Upper lobe of left lung (tissue), 6 donors: ENCODE measurements around the gene AJUBA. TPM values are rescaled to one million over a fixed set of nuclear protein-coding genes. Genes with fewer than 3 reads are reported as not detected.
A peak's percentile ranks its signal among the peaks of the same experiment; 100 is the strongest.

Source experiments
- ATAC-seq, 2 donors: fragments of 200-7000 bp; cut with Tn5 transposase; one replicate each; pipeline ENCODE4 v1.9.1; 2022; ENCODE audit warnings: mild to moderate bottlenecking in 2 of 2, moderate library complexity in 2 of 2; ENCODE audit not compliant: low FRiP score in 2 of 2
- DNase-seq, 2 donors: peaks; one replicate each; pipeline ENCODE4 v3.0.0-alpha.2; 2019 to 2020
- H3K27ac ChIP-seq, 4 donors: fragments of 200-600 bp; sonication (generic); one replicate each; pipeline ENCODE4 v1.5.1; 2016 to 2019
- H3K27me3 ChIP-seq, 4 donors: fragments of 200-600 bp; sonication (generic); one replicate each; pipeline ENCODE4 v1.5.1; 2017 to 2019
- H3K36me3 ChIP-seq, 4 donors: fragments of 200-600 bp; sonication (generic); one replicate each; pipeline ENCODE4 v1.5.1; 2016 to 2019
- H3K4me1 ChIP-seq, 4 donors: fragments of 200-600 bp; sonication (generic); one replicate each; pipeline ENCODE4 v1.5.1; 2018 to 2019
- H3K4me3 ChIP-seq, 4 donors: fragments of 200-600 bp; sonication (generic); one replicate each; pipeline ENCODE4 v1.5.1; 2017 to 2019; ENCODE audit warnings: mild to moderate bottlenecking in 2 of 4, moderate library complexity in 1 of 4
- H3K9me3 ChIP-seq, 4 donors: fragments of 200-600 bp; sonication (generic); one replicate each; pipeline ENCODE4 v1.5.1; 2018 to 2019
- CTCF ChIP-seq, 6 experiments: fragments of 450-650 bp in 4 of 6; fragments of 200-600 bp in 2 of 6; sonication (generic) in 2 of 6; IDR thresholded peaks; one replicate each; pipeline ENCODE4 v1.5.1; 2016 to 2019; ENCODE audit warnings: antibody characterized with exemption in 6 of 6
- EP300 ChIP-seq, 4 donors: sonication (generic); formaldehyde crosslinking; IDR thresholded peaks; one replicate each; pipeline ENCODE4 v1.5.1; 2017; ENCODE audit warnings: antibody characterized with exemption in 4 of 4, control low read depth in 2 of 4
- POLR2A ChIP-seq, 4 donors: fragments of 450-650 bp; IDR thresholded peaks; one replicate each; pipeline ENCODE4 v1.5.1; 2016 to 2017; ENCODE audit warnings: antibody characterized with exemption in 4 of 4, mild to moderate bottlenecking in 2 of 4
- POLR2AphosphoS5 ChIP-seq, 2 donors: sonication (generic); formaldehyde crosslinking; IDR thresholded peaks; one replicate each; pipeline ENCODE4 v1.5.1; 2017; ENCODE audit warnings: antibody characterized with exemption in 2 of 2
- WGBS, 2 donors: methylation state at CpG; one replicate each; pipeline ENCODE4 v1.1.5; 2017 to 2018; 5-methylcytosine and 5-hydroxymethylcytosine counted together
- total RNA-seq, 6 donors: library from RNA; depleted of rRNA in 4 of 6; stranded (reverse); fragments of >200 nt in 4 of 6; gene quantifications; one replicate each; pipeline versions ENCODE4 v1.1.0 to v1.2.1, GENCODE V29; 2016 to 2021
- donor health status: DM: no; HTN: no; CAD: no; lungs with moderate emphysema.
- donor health status: DM: no; HTN: yes; CAD: no; lungs with severe emphysema.

AJUBA gene
- total RNA-seq, 6 donors from 2014 or later = 34.4 to 50.3 (median 39.5) TPM

GRCh38 chr14:23013054-23013748 is 30.9 kb upstream of the AJUBA start:
- H3K9me3 ChIP-seq = no peaks in the 10 kb centered on the region

GRCh38 chr14:23009939-23010726 is 27.8 kb upstream of the AJUBA start, which contains the start of gene C14orf93:
TSS of gene C14orf93 (minus strand) at chr14:23010143. CDS start at chr14:22999023, 11,120 bp downstream.
- ATAC-seq = peak in 1 of 2 donors; percentile 77
- Histone ChIP-seq H3K27ac (peak within 1 kb of the TSS; percentile 72 to 85 (median 82)), H3K36me3 (no peaks in the 10 kb centered on the region), H3K4me3 (peak within 1 kb of the TSS; percentile 40 to 61 (median 55)), H3K4me1 (peaks cover 13 to 33% (median 16%) of the 10 kb centered on the region in 4 donors), H3K9me3 (no peaks in the 10 kb centered on the region), H3K27me3 (no peaks in the 10 kb centered on the region)
- TF ChIP-seq EP300 (IDR thresholded peaks at IDR 0.05) (no peak), POLR2A (IDR thresholded peaks at IDR 0.05) (peak in 2 of 4 donors; percentile 31 to 57), CTCF (IDR thresholded peaks at IDR 0.05) (peak in 1 of 6 experiments; percentile 19), POLR2AphosphoS5 (IDR thresholded peaks at IDR 0.05) (no peak)
- peak; percentile 85 to 97 for DNase-seq
- 3 to 4% methylated on average over 38 to 40 of the region's 40 CpGs for WGBS, 2 donors

More at GRCh38 chr14:23013054-23013748, 30.9 kb upstream of the AJUBA start:
- peaks cover 0 to 16% (median 4%) of the 10 kb centered on the region in 4 donors for H3K4me1 ChIP-seq
- no peak for TF ChIP-seq EP300 (IDR thresholded peaks at IDR 0.05)
- TF ChIP-seq POLR2AphosphoS5 (IDR thresholded peaks at IDR 0.05) = no peak
- no peak for TF ChIP-seq CTCF (IDR thresholded peaks at IDR 0.05)
- no peak for TF ChIP-seq POLR2A (IDR thresholded peaks at IDR 0.05)
- 78 to 85% methylated on average over 6 of the region's 6 CpGs for WGBS, 2 donors
- no peak overlapping the region for H3K4me3 ChIP-seq
- H3K36me3 ChIP-seq = no peaks in the 10 kb centered on the region
- no peak overlapping the region for H3K27ac ChIP-seq
- no peaks in the 10 kb centered on the region for H3K27me3 ChIP-seq
- ATAC-seq (no peak), DNase-seq (no peak)

- Histone ChIP-seq H3K9me3 (no peaks in the 10 kb centered on the region), H3K27ac (peak overlapping the region; percentile 72 to 85 (median 82)), H3K27me3 (no peaks in the 10 kb centered on the region), H3K4me3 (peak overlapping the region; percentile 40 to 61 (median 55)), H3K36me3 (no peaks in the 10 kb centered on the region), H3K4me1 (peaks cover 13 to 33% (median 16%) of the 10 kb centered on the region in 4 donors)
- no peak for DNase-seq
- TF ChIP-seq POLR2AphosphoS5 (IDR thresholded peaks at IDR 0.05) = no peak
- 9 to 15% methylated on average over 8 of the region's 8 CpGs for WGBS, 2 donors
- ATAC-seq = no peak
These were observed 27.2 kb upstream of the AJUBA start for GRCh38 chr14:23009483-23009938.

- WGBS, 2 donors = 21 to 34% methylated on average over 3 of the region's 3 CpGs
- H3K27ac ChIP-seq = peak overlapping the region in 1 of 4 donors; percentile 14
- DNase-seq (no peak), ATAC-seq (no peak)
- no peak overlapping the region for H3K4me3 ChIP-seq
- no peaks in the 10 kb centered on the region for H3K9me3 ChIP-seq
- no peaks in the 10 kb centered on the region for H3K27me3 ChIP-seq
- no peak for TF ChIP-seq CTCF (IDR thresholded peaks at IDR 0.05)
- TF ChIP-seq EP300 (IDR thresholded peaks at IDR 0.05) = no peak
- no peak for TF ChIP-seq POLR2A (IDR thresholded peaks at IDR 0.05)
- no peak for TF ChIP-seq POLR2AphosphoS5 (IDR thresholded peaks at IDR 0.05)
- H3K4me1 ChIP-seq = peaks cover 13 to 33% (median 16%) of the 10 kb centered on the region in 4 donors
- H3K36me3 ChIP-seq = no peaks in the 10 kb centered on the region
These were observed 26.5 kb upstream of the AJUBA start for GRCh38 chr14:23008831-23009230.
